HG02798 (cell line): Measurements from ENCODE around the gene ODF2L.
"Not testable (repeated sequence)": the region's sequence is repeated elsewhere in the genome, so short reads cannot be mapped to it uniquely, and the experiment has no call there.

Source experiments
- ATAC-seq: cut with Tn5 transposase; IDR thresholded peaks from one replicate; pipeline ENCODE4 v1.9.1; 2021; ENCODE audit warnings: mild to moderate bottlenecking; ENCODE audit not compliant: unreplicated experiment, poor library complexity

ODF2L gene

GRCh38 chr1:86388777-86389176, 7.3 kb downstream of the ODF2L start:
- ATAC-seq = no peak

DNA sequence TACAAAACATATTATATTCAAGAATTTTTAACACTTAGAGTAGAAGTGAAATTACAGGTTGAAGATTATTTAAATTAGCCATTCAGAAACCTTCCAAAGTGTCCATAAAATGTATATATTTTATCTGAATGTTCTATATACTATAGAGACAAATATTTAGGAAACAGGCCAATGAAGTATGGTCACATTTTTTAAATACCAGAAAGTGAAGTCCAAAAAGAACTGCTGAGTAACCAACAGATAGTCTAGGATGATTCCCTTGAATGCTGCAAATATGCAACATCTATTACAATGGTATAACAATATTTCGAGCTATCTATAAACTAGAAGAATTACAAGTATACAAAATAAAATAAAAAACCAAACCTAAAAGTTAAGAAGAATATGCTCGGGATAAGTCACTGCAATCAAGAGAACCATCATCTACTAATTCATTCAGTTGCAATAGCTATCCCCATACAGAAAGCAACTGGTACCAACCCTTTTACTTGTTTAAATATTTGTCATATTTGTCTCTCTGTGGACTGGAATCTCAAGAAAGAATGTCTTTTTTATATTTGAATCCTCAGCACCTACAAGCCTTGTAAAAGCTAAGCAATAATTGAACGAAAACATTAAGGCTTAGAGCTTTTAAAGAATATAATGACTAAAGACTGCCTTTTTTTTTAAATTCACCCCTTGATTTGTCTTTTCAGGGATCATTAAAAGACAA, 8.1 kb downstream of the ODF2L start:
- no peak for ATAC-seq

- peak; percentile 53 for ATAC-seq
Observed at GRCh38 chr1:86382878-86383277, 13.2 kb downstream of the ODF2L start.

GRCh38 chr1:86381223-86381622, 14.9 kb downstream of the ODF2L start:
- ATAC-seq = no peak

DNA sequence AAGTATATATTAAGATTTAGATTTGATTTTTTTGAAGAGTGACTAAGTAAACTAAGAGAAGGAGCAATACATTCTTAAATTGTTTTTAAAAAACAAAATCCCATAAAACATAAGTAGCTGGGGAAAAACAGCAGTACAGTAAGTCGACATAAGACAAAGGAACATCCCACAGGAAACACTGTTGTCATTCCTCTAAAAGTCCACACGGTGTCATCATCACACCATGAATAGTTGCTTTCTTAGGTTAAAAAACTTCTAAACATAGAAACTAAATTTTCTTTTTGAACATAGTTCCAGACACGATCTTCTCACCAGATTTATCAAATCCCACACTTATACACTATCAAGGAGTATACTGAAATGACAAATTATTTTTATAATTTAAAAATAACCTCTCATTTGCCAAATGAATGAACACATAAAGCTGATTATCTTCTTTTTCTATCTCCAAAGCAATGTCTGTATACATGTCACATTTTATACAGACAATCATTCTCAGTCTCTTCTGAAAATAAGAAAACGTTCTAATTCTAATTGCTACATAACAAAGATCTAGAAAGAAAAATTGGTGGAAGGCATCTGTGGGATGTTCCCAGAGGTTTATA, 15.8 kb downstream of the ODF2L start:
- ATAC-seq = peak; percentile 81

GRCh38 chr1:86378813-86379212, 17.3 kb downstream of the ODF2L start:
- no peak for ATAC-seq

DNA sequence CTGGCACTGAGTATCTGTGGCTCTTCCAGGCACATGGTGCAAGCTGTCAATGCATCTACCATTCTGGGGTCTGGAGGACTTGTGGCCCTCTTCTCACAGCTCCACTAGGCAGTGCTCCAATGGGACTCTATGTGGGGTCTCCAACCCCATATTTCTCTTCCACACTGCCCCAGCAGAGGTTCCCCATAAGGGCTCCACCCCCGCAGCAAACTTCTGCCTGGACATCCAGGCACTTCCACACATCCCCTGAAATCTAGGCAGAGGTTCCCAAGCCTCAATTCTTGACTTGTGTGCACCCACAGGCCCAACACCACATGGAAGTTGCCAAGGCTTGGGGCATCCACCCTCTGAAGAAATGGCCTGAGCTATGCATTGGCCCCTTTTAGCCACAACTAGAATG, 18.8 kb downstream of the ODF2L start:
- no peak for ATAC-seq

GRCh38 chr1:86375688-86376087, 20.4 kb downstream of the ODF2L start:
- ATAC-seq = no peak

GRCh38 chr1:86370601-86371022, 25.5 kb downstream of the ODF2L start:
- no peak for ATAC-seq

DNA sequence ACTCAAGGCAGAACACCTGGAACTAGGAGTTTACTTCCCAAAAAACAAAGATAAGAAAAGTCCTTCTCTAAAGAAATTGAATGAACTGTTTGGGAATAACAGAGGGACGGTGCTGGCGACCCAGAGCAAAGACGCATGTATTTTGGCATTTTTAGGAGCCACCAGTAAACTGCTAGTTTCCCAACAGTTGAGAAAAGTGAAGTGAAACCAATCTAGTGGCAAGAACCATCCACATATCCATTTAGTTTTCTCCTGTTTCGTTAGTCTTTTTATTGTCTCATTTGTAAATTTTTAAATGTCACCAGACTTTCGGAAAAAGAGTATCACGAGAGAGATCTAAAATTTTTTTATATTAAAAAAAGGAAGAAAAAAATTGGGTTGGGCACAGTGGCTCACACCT, 30.2 kb downstream of the ODF2L start:
- no peak for ATAC-seq

DNA sequence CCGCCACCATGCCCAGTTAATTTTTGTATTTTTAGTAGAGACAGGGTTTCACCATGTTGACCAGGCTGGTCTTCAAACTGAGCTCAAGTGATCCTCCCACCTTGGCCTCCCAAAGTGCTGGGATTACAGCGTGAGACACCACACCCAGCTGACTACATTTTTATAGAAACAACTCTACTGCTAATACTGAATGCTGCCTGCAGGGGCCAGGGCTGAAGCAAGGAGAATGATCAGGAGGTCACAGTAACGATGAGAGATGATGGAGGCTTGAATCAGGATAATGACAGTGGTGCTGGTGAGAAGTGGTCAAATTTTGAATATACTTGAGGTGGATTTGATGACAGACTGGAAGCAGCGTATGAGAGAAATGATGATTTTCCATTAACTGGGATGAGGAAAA, 33.3 kb downstream of the ODF2L start:
- ATAC-seq = no peak

DNA sequence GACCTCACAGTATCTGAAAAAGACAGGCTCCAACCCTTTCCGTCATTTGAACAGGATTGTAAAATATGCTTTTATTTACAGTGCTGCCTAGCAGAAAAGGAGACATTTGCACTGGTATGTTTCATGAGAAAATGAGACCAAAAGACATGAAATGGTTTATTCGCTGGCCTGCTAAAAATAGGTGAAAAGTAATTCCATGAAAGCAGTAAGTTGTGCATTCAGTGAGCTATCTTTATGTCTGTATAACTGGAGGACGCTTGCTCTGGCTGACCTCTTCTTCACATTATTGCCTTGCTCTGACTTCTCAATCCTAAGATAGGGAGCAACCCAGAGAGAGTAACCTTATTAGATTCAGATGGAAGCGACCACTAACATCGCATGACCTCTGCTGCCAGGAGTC, 38.3 kb downstream of the ODF2L start:
- no peak for ATAC-seq

DNA sequence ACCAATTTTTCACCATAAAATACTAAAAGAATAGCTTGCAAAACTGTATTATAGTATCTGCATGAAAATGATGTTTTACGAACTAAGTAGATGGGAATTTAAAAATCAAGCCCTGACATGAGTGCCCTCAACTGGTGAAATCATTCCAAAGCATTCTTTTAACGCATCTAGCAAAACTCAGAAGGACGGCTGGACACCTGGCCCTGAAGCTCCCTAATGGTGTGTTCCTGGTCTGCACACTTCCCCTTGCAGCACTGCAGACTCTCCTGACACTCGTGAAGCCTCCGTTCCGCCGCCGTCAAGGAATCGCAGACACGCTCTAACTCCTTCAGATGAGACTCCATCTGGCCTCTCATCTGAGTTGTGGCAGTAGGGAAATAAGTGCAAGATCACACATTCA, 39.9 kb downstream of the ODF2L start:
- no peak for ATAC-seq

GRCh38 chr1:86352086-86352485, 44.0 kb downstream of the ODF2L start:
- ATAC-seq = no peak

DNA sequence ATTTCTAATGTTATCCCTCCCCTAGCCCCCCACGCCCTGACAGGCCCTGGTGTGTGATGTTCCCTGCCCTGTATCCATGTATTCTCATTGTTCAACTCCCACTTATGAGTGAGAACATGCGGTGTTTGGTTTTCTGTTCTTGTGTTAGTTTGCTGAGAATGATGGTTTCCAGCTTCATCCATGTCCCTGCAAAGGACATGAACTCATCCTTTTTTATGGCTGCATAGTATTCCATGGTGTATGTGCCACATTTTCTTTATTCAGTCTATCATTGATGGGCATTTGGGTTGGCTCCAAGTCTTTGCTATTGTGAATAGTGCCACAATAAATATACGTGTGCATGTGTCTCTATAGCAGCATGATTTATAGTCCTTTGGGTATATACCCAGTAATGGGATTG, 45.9 kb downstream of the ODF2L start:
- ATAC-seq = not testable (repeated sequence)

DNA sequence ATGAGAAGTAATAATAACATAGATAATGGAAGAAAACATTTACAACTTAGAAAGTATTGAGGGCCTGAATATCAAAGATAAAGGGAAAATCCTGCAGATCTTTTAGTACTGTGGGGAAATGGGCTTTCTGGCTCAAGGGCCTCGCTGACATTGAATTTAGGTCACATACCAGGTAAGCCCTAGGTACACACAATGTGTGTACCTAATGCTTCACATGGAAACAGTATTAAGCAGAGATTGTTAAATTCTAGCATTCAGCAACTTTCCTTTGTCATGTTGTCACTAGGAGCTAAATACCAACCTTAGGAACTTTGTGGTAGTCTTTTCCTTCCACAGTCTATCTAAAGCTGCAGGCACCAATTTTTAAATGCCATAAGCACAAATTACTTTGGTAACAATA, 49.7 kb downstream of the ODF2L start:
- no peak for ATAC-seq

DNA sequence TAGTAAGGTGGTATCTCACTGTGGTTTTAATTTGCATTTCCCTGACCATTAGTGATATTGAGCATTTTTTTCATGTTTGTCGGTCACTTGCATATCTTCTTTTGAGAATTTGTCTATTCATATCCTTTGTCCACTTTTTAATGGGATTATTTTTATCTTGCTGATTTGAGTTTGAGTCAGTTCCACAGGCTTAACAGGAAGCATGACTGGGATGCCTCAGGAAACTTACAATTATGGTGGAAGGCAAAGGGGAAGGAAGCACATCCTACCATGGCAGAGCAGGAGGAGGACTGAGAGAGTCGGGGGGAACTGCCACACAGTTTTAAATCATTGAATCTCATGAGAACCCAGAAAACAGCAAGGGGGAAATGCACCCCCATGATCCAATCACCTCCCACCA, 51.1 kb downstream of the ODF2L start:
- ATAC-seq = no peak

- no peak for ATAC-seq
Observed at GRCh38 chr1:86339906-86340305, 56.2 kb downstream of the ODF2L start.

- no peak for ATAC-seq
Observed at GRCh38 chr1:86339014-86339812, 56.9 kb downstream of the ODF2L start.

GRCh38 chr1:86335916-86336315, 60.2 kb downstream of the ODF2L start:
- no peak for ATAC-seq

GRCh38 chr1:86325264-86325663, 70.9 kb downstream of the ODF2L start:
- no peak for ATAC-seq
